Ishikawa (cell line): Measurements from ENCODE around the gene TOP1.

ENCODE experiments used
- EGR1 ChIP-seq: IDR thresholded peaks from 2 replicates; pipeline ENCODE4 v1.6.1; 2012
- RAD21 ChIP-seq: IDR thresholded peaks from 2 replicates; pipeline ENCODE4 v1.6.1; 2012; ENCODE audit warnings: low read depth

GRCh38 chr20:41072915-41073314 lies 44.3 kb downstream of the TOP1 start:
- TF ChIP-seq RAD21: no peak
- no peak for TF ChIP-seq EGR1
